GM12878 (cell line): Measurements from ENCODE around the gene PSENEN. TPM values are rescaled to one million over a fixed set of nuclear protein-coding genes. Genes with fewer than 3 reads are reported as not detected.
A peak's percentile ranks its signal among the peaks of the same experiment; 100 is the strongest.

Experiments
- BHLHE40 ChIP-seq, 2 experiments: fragments of 450-650 bp in 1 of 2; IDR thresholded peaks; 2 replicates each; pipeline ENCODE4 v1.6.1; 2011 to 2017; ENCODE audit warnings: low read depth in 2 of 2, borderline replicate concordance in 1 of 2, improper control_type of control experiment in 1 of 2, low read length in 1 of 2, mild to moderate bottlenecking in 1 of 2
- GATAD2B ChIP-seq: fragments of 450-650 bp; conservative IDR thresholded peaks from 2 replicates; pipeline ENCODE4 v1.6.1; 2017; ENCODE audit warnings: low read depth, mild to moderate bottlenecking, moderate library complexity
- SIN3A ChIP-seq: IDR thresholded peaks from 2 replicates; pipeline ENCODE4 v1.6.1; 2012; ENCODE audit warnings: low read depth, low read length, improper control_type of control experiment
- ZNF687 ChIP-seq: fragments of 450-650 bp; IDR thresholded peaks from 2 replicates; pipeline ENCODE4 v1.6.1; 2017; ENCODE audit warnings: mild to moderate bottlenecking, moderate library complexity
- polyA plus RNA-seq, 11 experiments: library from polyadenylated mRNA; depleted of rRNA in 4 of 11; unstranded in 6 of 11; stranded (reverse) in 5 of 11; fragments of >200 nt; fragmentation: Nextera tagmentation in 4 of 11; fragmentation: Illumina TruSeq in 1 of 11; extraction: Ambion mirVana in 4 of 11; extraction: Trizol in 1 of 11; gene quantifications; 1 replicate in 1 of 11; 2 replicates in 10 of 11; pipeline versions ENCODE4 v1.2.1 to v1.2.3, GENCODE V29; 2011 to 2016; ENCODE audit warnings: inconsistent platforms in 2 of 11, missing spikeins in 2 of 11, low read depth in 1 of 11
- total RNA-seq, 4 experiments: library from RNA; depleted of rRNA in 3 of 4; stranded (reverse); fragments of >200 nt in 3 of 4; fragmentation: Illumina TruSeq in 1 of 4; extraction: Trizol in 1 of 4; gene quantifications; 2 replicates each; pipeline versions ENCODE4 v1.2.1 to v1.2.3, GENCODE V29; 2013 to 2021

The PSENEN gene
- total and polyA plus RNA-seq, 10 of the 15 experiments (the other 5 are each of a cell fraction or from before 2014, with no cell fraction given): 14.4 to 178 (median 43.5) TPM

GRCh38 chr19:35715981-35716800 lies 29.3 kb upstream of the PSENEN start (continued):
- TF ChIP-seq ZNF687 (peak; percentile 88), BHLHE40 (IDR thresholded peaks at IDR 0.05; ENCODE audit: borderline replicate concordance in 1 of 2, low read depth in 2 of 2, low read length in 1 of 2) (no peak), SIN3A (0 out of 2 replicates have a peak, but pooled peaks have one; percentile 21), GATAD2B (no peak)
- TF ChIP-seq, all 136 proteins: peak for 8
